Hematopoietic multipotent progenitor cell (in vitro differentiated cells): Measurements from ENCODE around the gene TTBK1. TPM values are rescaled to one million over a fixed set of nuclear protein-coding genes. Genes with fewer than 3 reads are reported as not detected.

ENCODE experiments used
- DNase-seq, 3 donors: peaks; one replicate each; pipeline ENCODE4 v3.0.0-alpha.2; 2011 to 2015; ENCODE audit warnings: low read depth in 2 of 3, low spot score in 2 of 3
- total RNA-seq: library from RNA; depleted of rRNA; stranded (reverse); fragments of >200 nt; gene quantifications from one replicate; pipeline ENCODE4 v1.2.3, GENCODE V29; 2012

The TTBK1 gene
- total RNA-seq, 1 donor = under 0.01 TPM

DNA sequence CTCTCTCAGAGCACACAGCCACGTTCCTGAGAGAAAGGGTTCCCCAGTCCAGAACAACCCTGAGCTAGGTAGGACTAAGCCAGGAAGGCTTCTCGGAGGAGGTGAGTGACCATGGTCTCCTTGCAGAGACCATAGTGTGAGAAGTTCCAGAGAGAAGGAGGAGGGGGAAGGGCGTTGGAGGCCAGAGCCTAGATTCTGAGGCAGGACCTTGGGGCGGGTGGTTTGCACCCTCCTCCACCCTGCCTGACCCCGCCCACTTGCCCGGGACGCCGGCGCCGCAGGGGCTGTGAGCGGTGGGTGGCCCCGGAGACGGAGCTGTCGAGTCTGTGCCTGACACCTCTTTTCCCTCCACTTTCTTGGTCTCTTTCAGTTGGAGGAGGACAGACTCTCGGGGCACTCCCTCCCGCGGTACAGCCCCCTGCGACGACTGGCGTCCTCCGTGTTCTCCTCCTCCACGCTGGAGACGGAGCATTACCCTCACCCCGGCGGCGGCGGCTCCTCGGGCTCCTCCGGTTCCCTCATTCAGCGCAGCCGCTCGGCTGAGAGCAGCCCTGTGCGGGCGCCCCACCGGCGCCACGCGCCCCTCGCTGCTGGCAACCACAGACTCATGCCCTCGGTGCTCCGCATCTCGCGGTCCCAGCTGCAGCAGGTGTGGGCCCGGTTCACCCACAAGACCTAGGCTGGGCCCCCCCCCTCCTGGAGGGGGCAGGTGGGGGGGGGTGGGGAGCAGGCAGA is 26.2 kb downstream of the TTBK1 start:
- DNase-seq = peak in 2 of 3 donors; percentile 27 to 31

- no peak for DNase-seq
These were observed 28.0 kb downstream of the TTBK1 start for GRCh38 chr6:43271103-43271815.

- no peak for DNase-seq
These were observed 28.7 kb downstream of the TTBK1 start for GRCh38 chr6:43271944-43272343.

GRCh38 chr6:43273707-43274106 is 30.4 kb downstream of the TTBK1 start:
- DNase-seq = no peak

DNA sequence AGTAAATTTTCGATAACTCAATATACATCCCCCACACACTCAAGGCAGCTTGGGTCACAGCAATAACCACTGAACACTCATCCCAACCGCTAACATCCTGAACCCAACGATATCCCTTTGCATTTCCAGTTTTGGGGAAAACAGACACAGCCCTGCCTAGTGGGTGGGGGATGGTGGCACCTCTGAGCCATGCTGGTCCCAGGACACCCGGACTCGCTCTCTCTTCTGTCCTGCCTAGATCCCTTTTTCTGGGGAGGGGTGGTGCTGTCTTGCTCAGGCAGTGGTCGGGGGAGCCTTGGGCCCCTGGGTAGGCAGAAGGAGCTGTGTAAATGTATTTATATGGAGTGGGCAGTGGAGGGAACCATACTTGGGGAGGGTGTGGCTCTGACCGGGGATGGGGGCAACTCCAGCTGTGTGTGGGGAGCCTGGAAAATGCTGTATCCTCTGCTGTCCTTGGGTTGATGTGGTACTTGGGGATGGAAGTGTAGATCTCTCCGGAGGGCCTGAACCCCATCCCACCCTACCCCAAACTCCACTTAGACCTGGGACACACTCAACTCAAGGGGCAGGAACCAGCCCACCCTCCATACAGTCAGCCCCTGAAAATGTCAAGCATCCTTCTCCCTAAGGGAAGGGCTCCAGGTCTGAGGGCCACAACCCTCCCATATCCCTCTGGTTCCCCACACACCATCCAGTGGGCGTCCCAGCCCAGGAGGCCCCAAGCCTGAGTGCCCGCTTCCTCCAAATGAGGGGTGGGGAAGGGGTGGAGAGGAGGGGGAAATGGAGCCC is 31.0 kb downstream of the TTBK1 start:
- DNase-seq = no peak

DNA sequence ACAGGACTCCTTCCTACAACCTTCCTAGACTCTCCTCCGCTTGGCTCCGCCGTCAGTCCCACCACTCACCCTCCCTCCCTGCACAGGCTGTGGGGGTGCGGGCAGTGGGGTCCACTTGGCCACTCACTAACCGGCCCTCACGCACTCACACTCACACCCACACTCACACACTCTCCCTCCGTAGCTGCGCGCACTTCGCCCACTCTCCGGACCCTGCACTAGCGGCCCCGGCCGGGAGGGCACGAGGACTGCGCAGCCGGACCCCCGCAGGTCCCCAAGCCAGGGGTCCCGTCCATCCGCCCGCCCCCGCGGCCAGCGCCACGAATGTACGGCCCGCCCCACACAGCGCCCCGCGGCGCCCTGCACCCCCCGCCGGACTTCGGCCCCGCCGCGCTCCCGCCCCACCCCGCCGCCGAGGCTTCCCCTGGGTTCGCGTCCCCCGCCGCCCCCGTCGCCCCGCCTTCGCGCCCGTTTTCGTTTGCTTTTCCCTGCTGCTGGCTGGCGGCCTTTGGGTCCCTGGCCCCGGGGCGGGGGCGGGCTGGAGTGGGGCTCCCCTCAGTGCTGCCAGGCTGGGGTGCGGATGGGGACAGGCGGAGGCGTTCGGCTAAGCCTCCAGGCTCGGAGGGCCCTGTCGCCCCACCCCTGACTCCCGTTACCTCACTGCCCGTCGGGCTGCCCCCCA is 31.8 kb downstream of the TTBK1 start:
- peak in 1 of 3 donors; percentile 15 for DNase-seq

DNA sequence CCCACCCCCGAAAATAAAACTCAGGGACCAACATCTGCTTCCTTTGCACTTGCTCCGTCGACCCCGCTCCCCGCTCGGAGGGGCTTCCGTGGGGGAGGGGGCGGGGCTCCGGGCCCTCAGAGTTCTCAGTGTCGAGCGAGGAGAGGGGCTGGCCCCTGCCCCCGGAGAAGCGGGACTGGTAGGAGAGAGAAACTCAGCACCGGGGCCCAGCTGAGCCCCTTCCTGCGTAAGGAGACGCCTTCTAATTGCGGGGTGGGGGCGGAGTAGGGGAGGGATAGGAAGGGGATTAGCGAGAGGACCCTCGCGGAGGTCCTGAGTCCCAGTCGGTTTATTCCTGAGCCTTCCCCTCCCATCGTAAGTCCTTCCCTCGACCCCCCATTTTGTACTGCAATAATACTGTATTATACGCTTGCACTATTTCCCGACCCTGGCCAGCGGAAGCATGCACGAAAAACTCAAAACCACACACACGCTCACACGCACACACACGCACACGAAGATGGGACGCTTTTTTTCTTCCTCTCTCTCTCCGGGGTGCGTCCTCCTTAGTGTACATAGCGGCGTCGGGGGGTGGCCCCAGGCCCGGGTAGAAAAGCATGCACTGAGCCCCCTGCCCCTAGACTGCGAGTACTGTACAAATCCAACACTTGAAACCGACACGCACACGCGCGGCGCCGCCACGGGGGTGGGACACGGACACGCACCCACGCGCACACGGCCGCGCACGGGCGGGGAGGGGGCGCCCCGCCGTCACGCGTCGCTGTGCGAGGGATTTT is 32.7 kb downstream of the TTBK1 start:
- DNase-seq = peak in 2 of 3 donors; percentile 59 to 62

- no peak for DNase-seq
These were observed 33.5 kb downstream of the TTBK1 start for GRCh38 chr6:43276577-43277305.

- no peak for DNase-seq
These were observed 34.0 kb downstream of the TTBK1 start for GRCh38 chr6:43277306-43277642.

DNA sequence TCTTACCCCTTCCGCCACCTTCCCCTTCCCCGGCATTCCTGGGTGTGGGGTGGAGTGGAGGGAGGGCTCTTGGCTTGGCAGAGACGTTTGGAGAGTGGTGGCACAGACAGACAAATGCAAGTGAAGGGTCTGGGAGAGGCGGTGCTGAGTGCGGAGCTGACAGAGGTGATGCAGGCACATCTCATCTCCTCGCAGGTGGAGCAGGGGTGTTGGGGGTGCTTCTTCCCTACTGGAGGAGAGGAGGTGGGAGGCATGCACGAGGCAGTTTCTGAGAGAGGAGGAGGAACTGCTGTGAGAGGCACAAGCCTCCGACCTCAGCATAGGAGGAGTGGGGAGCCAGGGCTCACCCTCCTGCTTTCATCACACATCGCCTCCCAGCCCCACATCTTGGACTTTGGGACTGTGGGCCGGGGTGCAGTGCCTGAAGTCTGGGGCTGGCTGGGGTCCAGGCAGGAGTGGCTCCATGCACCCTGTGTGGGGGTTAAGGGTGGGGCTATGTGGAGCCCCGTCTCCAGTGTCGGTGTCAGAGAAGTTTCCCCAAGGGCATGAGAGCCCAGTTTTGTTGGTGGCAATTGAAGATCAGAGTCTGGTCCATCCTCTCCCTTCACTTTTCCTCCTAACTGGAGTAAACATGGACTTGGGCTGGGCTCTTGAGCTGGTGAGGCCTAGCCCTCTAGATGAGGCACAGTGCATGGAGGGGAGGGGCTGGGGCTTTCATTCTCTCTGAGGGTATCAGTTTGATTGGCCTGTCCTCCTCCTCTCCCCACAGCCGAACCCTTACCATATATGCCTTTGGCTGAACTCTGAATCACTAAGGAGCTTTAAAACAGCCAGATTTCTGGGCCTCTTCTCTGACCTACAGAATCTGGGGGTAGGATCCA is 34.6 kb downstream of the TTBK1 start:
- DNase-seq = no peak

DNA sequence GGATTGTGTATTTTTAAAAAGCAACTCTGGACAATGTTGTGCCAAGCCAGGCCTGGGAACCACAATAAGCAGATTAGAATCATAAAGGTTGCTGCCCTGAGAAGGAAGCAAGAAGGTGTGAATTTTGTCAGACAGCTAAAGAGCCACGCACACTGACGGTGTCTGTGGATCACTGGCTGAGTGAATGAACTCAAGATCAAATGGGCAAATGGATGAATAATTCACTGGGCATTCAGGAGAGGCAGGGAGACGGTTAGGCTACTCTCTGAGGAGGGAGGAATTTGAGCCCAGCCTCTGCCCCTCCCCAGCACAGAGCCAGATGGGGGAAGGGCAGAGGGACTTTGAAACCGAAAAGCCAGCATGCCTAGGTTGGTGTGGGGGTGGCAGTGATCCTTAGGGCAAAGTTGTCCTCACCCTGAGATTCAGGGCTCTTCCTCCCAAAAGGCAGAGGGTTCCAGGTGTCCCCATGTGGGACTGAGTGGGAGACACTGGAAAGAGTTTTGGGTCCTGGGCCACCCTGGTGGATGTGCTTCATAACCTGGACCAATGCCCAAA is 35.3 kb downstream of the TTBK1 start:
- no peak for DNase-seq

GRCh38 chr6:43280234-43280633 is 37.0 kb downstream of the TTBK1 start:
- DNase-seq = no peak

GRCh38 chr6:43282060-43282459 is 38.8 kb downstream of the TTBK1 start:
- no peak for DNase-seq

- DNase-seq = no peak
These were observed 39.6 kb downstream of the TTBK1 start for GRCh38 chr6:43282636-43283513.

- DNase-seq = no peak
These were observed 40.2 kb downstream of the TTBK1 start for GRCh38 chr6:43283514-43283901.

DNA sequence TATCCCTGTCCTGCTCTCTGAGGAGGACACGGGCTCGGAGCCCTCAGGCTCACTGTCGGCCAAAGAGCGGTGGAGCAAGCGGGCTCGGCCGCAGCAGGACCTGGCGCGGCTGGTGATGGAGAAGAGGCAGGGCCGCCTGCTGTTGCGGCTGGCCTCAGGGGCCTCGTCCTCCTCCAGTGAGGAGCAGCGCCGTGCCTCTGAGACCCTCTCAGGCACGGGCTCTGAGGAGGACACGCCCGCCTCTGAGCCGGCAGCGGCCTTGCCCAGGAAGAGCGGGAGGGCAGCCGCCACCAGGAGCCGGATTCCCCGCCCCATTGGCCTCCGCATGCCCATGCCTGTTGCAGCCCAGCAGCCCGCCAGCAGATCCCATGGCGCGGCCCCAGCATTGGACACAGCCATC is 40.6 kb downstream of the TTBK1 start:
- no peak for DNase-seq

DNA sequence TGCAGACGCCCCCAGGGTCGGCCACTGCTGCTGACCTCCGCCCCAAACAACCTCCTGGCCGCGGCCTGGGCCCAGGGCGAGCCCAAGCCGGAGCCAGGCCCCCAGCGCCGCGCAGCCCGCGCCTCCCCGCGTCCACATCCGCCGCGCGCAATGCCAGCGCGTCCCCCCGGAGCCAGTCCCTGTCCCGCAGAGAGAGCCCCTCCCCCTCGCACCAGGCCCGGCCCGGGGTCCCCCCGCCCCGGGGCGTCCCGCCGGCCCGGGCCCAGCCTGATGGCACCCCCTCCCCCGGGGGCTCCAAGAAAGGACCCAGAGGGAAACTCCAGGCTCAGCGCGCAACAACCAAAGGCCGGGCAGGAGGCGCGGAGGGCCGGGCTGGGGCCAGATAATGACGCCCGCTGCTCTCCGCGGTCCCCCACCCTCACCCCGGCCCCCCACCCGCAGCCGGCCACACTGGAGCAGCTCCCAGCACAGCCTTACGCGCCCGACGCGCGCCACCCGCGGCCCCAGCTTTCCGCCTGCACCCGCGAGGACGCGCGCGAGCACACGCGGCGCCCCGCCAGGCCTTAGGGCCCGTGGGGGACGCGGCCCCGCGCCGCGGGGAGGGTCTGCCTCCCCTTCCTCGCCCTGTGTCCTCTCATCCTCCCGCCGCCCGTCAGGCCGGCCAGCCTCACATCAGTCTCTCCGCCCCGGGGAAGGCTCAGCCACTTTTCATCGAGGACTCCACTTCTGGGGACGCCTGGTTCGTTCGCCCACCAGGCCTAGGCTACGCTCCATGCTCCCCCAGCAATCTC is 41.9 kb downstream of the TTBK1 start:
- no peak for DNase-seq
